Spleen (tissue), 11 donors: ENCODE results near the gene PRDX2. TPM values are rescaled to one million over a fixed set of nuclear protein-coding genes. Genes with fewer than 3 reads are reported as not detected.

Experiments
- DNase-seq: peaks from one replicate; pipeline ENCODE4 v3.0.0-alpha.2; 2020
- H3K27ac ChIP-seq, 8 donors: fragments of 200-600 bp; sonication (generic) in 7 of 8; 1 replicate in 4 of 8; 2 replicates in 4 of 8; pipeline versions ENCODE4 v1.5.0 to v1.8.0; 2016 to 2021; ENCODE audit warnings: inconsistent platforms in 4 of 8, mild to moderate bottlenecking in 4 of 8, moderate library complexity in 1 of 8
- H3K27me3 ChIP-seq, 7 donors: fragments of 200-600 bp; sonication (generic) in 6 of 7; replicated peaks in 1 of 7; 1 replicate in 4 of 7; 2 replicates in 3 of 7; pipeline versions ENCODE4 v1.5.0 to v1.8.0; 2016 to 2021; ENCODE audit warnings: inconsistent platforms in 3 of 7, mild to moderate bottlenecking in 1 of 7
- H3K36me3 ChIP-seq, 6 donors: fragments of 200-600 bp; sonication (generic) in 5 of 6; 1 replicate in 4 of 6; 2 replicates in 2 of 6; pipeline versions ENCODE4 v1.5.0 to v1.8.0; 2016 to 2021; ENCODE audit warnings: inconsistent platforms in 2 of 6
- H3K4me1 ChIP-seq, 6 donors: fragments of 200-600 bp; sonication (generic) in 5 of 6; 1 replicate in 3 of 6; 2 replicates in 3 of 6; pipeline versions ENCODE4 v1.5.0 to v1.8.0; 2016 to 2021; ENCODE audit warnings: inconsistent platforms in 3 of 6
- H3K4me3 ChIP-seq, 8 donors: fragments of 200-600 bp; sonication (generic) in 7 of 8; 1 replicate in 4 of 8; 2 replicates in 4 of 8; pipeline versions ENCODE4 v1.5.0 to v1.8.0; 2016 to 2021; ENCODE audit warnings: inconsistent platforms in 4 of 8, mild to moderate bottlenecking in 4 of 8, moderate library complexity in 2 of 8
- H3K9me3 ChIP-seq, 8 donors: fragments of 200-600 bp; sonication (generic) in 7 of 8; 1 replicate in 4 of 8; 2 replicates in 4 of 8; pipeline versions ENCODE4 v1.5.0 to v1.8.0; 2016 to 2021; ENCODE audit warnings: inconsistent platforms in 4 of 8
- POLR2A ChIP-seq, 3 donors: fragments of 450-650 bp; IDR thresholded peaks; one replicate each; pipeline ENCODE4 v1.5.1; 2017; ENCODE audit warnings: antibody characterized with exemption in 3 of 3, mild to moderate bottlenecking in 1 of 3
- POLR2AphosphoS5 ChIP-seq, 3 donors: sonication (generic); formaldehyde crosslinking; IDR thresholded peaks; one replicate each; pipeline ENCODE4 v1.5.1; 2017; ENCODE audit warnings: antibody characterized with exemption in 3 of 3
- WGBS, 5 donors: extraction: QIAGEN DNeasy Blood & Tissue Kit in 3 of 5; methylation state at CpG; one replicate each; pipeline versions ENCODE4 v1.1.5 to v1.1.7; 2013 to 2018; 5-methylcytosine and 5-hydroxymethylcytosine counted together
- intact Hi-C: fragments of 100-400 bp; cut with DNase I; formaldehyde crosslinking; loops from one replicate; pipeline ENCODE4 v1.15.0; 2023; ENCODE audit warnings: low total_unique reads
- polyA plus RNA-seq, 3 donors: library from polyadenylated mRNA; stranded (reverse); fragments of 200-250 nt; gene quantifications; one replicate each; pipeline ENCODE4 v1.2.1, GENCODE V29; 2013
- total RNA-seq, 7 donors: library from RNA; depleted of rRNA in 3 of 7; stranded (reverse); fragments of >200 nt in 3 of 7; fragmentation: NEBNext Ultra II Directional in 4 of 7; extraction: Animal tissue kit (Norgen Biotek cat#: 25700) in 4 of 7; gene quantifications; one replicate each; pipeline versions ENCODE4 v1.1.0 to v1.2.1, GENCODE V29; 2016 to 2021
- TF ChIP-seq, protein P1 (sequence below), 11 experiments: fragments of 200-600 bp in 7 of 11; fragments of 450-650 bp in 4 of 11; sonication (generic) in 4 of 11; IDR thresholded peaks in 8 of 11; conservative IDR thresholded peaks in 3 of 11; 1 replicate in 7 of 11; 2 replicates in 4 of 11; pipeline versions ENCODE4 v1.4.0 to v1.8.0; 2016 to 2021; ENCODE audit warnings: antibody characterized with exemption in 11 of 11, inconsistent platforms in 4 of 11, mild to moderate bottlenecking in 1 of 11
- donor health status: healthy with polysubstance abuse.
- donor health status: DM: no; HTN: no; CAD: no; lungs with moderate emphysema.
- donor health status: DM: no; HTN: no; CAD: no.
- donor health status: Bipolar disorder and iron deficiency.
- donor health status: healthy.
- donor health status: DM: no; HTN: no; CAD: no.
- donor health status: DM: yes; HTN: yes; CAD: no.

The PRDX2 gene
- total and polyA plus RNA-seq, 10 donors, result 78.3 to 203 (median 117) TPM

- Histone ChIP-seq H3K27me3 (peaks cover 9 to 100% (median 91%) of the 10 kb centered on the region in 7 donors), H3K4me3 (peak overlapping the region in 4 of 8 donors; percentile 2 to 53 (median 8)), H3K27ac (no peak overlapping the region), H3K36me3 (no peaks in the 10 kb centered on the region), H3K9me3 (peaks cover 0 to 6% (median 0%) of the 10 kb centered on the region in 8 donors), H3K4me1 (peaks cover 0 to 42% (median 20%) of the 10 kb centered on the region in 6 donors)
- intact Hi-C loops, result no loop called here
- no peak for DNase-seq
- WGBS, 5 donors, result 19 to 34% (median 28%) methylated on average over 33 to 43 of the region's 43 CpGs
- TF ChIP-seq POLR2A (IDR thresholded peaks at IDR 0.05) (no peak), POLR2AphosphoS5 (IDR thresholded peaks at IDR 0.05) (no peak)
- TF ChIP-seq, protein P1, sequence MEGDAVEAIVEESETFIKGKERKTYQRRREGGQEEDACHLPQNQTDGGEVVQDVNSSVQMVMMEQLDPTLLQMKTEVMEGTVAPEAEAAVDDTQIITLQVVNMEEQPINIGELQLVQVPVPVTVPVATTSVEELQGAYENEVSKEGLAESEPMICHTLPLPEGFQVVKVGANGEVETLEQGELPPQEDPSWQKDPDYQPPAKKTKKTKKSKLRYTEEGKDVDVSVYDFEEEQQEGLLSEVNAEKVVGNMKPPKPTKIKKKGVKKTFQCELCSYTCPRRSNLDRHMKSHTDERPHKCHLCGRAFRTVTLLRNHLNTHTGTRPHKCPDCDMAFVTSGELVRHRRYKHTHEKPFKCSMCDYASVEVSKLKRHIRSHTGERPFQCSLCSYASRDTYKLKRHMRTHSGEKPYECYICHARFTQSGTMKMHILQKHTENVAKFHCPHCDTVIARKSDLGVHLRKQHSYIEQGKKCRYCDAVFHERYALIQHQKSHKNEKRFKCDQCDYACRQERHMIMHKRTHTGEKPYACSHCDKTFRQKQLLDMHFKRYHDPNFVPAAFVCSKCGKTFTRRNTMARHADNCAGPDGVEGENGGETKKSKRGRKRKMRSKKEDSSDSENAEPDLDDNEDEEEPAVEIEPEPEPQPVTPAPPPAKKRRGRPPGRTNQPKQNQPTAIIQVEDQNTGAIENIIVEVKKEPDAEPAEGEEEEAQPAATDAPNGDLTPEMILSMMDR (IDR thresholded peaks at IDR 0.05 in 8 of 11, conservative IDR thresholded peaks at IDR 0.05 in 3 of 11), result no peak
Observed at GRCh38 chr19:12840091-12841079, 38.8 kb upstream of the PRDX2 start.

GRCh38 chr19:12838886-12839756, 37.5 kb upstream of the PRDX2 start:
- 23 to 33% (median 25%) methylated on average over 14 to 21 of the region's 21 CpGs for WGBS, 5 donors
- intact Hi-C loops, result no loop called here

GRCh38 chr19:12838182-12838885, 36.7 kb upstream of the PRDX2 start, which contains the start of gene MAST1:
TSS of gene MAST1 (plus strand) at chr19:12838515. CDS start at chr19:12838573, 58 bp downstream.
- peak; percentile 80 for DNase-seq
- WGBS, 5 donors, result 0 to 1% (median 1%) methylated on average over 30 to 69 of the region's 69 CpGs
- Histone ChIP-seq H3K36me3 (no peaks in the 10 kb centered on the region), H3K4me3 (peak within 1 kb of the TSS in 6 of 8 donors; percentile 11 to 63 (median 19)), H3K27me3 (peaks cover 11 to 100% (median 99%) of the 10 kb centered on the region in 7 donors), H3K9me3 (peaks cover 0 to 10% (median 0%) of the 10 kb centered on the region in 8 donors), H3K27ac (no peak within 1 kb of the TSS), H3K4me1 (peaks cover 0 to 62% (median 32%) of the 10 kb centered on the region in 6 donors)
- TF ChIP-seq POLR2AphosphoS5 (IDR thresholded peaks at IDR 0.05) (no peak), POLR2A (IDR thresholded peaks at IDR 0.05) (no peak)
- TF ChIP-seq, protein P1 (IDR thresholded peaks at IDR 0.05 in 8 of 11, conservative IDR thresholded peaks at IDR 0.05 in 3 of 11), result peak in 6 of 11 experiments; percentile 24 to 72 (median 56)
- intact Hi-C loops, result no loop called here

More at GRCh38 chr19:12838886-12839756, 37.5 kb upstream of the PRDX2 start:
- no peak for TF ChIP-seq POLR2A (IDR thresholded peaks at IDR 0.05)
- TF ChIP-seq POLR2AphosphoS5 (IDR thresholded peaks at IDR 0.05), result no peak
- TF ChIP-seq, protein P1 (IDR thresholded peaks at IDR 0.05 in 8 of 11, conservative IDR thresholded peaks at IDR 0.05 in 3 of 11), result no peak
- Histone ChIP-seq H3K27me3 (peaks cover 9 to 100% (median 97%) of the 10 kb centered on the region in 7 donors), H3K4me1 (peaks cover 0 to 54% (median 26%) of the 10 kb centered on the region in 6 donors), H3K27ac (no peak overlapping the region), H3K9me3 (peaks cover 0 to 10% (median 0%) of the 10 kb centered on the region in 8 donors), H3K4me3 (peak overlapping the region in 5 of 8 donors; percentile 13 to 63 (median 25)), H3K36me3 (no peaks in the 10 kb centered on the region)
- no peak for DNase-seq
